Measurements from ENCODE around the gene POC1A.

The POC1A gene

DNA sequence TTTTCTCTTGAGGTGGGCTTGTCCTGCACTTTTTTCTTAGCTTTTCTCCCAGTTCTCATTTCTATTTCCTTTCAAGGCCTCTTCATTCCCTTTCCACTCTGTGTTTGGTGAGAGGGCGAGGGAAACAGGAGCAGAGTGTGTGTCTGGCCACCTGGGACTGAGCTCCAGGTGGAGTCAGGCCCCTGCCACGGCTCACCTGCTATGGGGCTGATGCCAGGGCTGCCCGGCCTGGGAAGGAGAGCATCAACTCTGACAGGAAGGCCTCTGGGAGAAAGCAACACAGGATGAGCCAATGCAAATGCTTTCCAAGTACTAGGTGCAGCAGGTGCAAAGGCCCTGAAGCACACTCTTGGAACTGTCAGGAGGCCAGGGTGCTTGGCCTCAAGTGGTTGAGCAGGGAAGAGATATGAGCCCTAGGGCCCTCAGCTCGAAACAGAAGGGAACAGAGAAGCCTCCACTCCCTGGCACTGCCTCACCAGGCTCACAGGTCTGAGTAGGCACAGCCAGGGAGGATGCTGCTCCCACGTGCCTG is 70.6 kb downstream of the POC1A start:
- no peak for DNase-seq

- DNase-seq = no peak
These were observed 71.3 kb downstream of the POC1A start for GRCh38 chr3:52082951-52083350.

DNA sequence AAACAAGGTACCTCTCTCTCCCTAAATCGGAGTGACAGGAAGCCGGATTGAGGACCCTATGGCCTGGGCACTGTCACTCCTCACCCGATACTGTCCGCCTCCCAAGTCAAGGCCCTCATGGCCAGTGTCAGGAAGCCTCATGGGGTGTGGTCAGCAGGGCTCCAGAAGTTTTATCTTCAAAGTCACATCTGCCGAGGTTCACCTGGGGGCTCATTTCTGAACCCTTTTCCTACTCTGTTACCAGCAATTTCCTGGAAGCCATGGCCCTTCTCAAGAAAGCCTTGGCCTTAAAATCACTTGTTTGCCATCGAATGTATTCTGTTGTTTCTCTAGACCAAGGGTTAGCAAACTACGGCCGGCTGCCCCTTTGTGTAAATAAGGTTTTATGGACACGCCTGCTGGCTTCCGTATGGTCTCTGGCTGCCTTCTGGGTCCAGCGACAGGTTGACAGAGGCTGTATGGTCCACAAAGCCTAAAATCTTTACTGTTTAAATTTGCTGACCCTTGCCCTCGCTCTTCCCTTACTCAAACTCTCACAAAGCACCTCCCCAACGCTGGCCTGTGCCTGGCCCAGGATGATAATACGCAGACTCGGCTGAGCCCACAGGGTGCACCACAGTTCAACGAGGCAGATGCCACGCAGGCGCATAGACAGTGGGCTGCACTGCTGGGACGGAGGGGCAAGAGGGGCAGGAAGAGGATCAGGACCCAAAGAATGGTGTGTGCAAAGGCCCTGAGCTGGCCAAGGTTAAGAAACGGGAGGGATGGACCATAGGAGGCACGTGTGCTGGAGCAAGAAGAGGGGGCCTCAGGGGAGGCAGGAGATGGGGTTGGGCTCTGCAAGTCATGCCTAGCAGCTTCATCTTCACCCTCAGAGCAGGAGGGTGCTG is 73.1 kb downstream of the POC1A start:
- DNase-seq = no peak

DNA sequence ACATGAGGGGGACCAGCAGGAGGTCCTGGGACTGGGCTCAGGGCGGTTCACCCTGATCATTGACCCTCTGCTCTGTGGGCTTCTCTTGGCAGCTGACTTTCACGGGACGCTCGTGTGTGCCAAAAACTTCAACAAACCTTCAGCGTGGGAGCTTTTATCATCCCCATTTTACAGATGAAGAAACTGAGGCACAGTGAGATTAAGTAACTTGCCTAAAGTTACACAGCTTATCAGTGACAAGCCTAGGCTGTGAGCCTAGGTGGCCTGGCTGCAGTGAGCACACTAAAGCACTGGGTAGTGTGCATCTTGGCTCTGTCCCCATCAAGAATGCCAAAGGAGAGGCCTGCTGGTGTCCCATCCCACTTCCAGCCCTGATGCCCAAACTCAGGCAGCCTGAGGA is 74.3 kb downstream of the POC1A start:
- no peak for DNase-seq

- no peak for DNase-seq
These were observed 75.3 kb downstream of the POC1A start for GRCh38 chr3:52078781-52079560.

DNA sequence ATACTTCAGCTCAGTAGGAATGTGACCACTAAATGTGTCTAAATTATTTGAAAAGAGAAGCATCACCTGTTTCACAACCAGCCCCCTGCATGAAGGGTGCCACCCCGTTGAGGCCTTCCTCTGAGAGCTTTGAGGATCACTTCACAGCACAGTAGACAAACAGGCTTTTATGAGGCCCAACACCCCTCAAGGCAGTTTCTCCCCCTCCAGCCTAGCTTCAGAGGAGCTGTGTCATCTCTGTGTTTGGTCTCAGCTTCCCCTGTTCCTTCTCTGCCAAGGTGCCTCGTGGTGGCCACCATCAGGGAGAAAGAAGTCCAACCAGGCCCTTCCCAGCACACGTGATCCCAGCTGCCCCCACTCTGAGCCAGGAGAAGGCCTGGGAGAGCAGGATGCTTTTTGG is 76.3 kb downstream of the POC1A start:
- no peak for DNase-seq

DNA sequence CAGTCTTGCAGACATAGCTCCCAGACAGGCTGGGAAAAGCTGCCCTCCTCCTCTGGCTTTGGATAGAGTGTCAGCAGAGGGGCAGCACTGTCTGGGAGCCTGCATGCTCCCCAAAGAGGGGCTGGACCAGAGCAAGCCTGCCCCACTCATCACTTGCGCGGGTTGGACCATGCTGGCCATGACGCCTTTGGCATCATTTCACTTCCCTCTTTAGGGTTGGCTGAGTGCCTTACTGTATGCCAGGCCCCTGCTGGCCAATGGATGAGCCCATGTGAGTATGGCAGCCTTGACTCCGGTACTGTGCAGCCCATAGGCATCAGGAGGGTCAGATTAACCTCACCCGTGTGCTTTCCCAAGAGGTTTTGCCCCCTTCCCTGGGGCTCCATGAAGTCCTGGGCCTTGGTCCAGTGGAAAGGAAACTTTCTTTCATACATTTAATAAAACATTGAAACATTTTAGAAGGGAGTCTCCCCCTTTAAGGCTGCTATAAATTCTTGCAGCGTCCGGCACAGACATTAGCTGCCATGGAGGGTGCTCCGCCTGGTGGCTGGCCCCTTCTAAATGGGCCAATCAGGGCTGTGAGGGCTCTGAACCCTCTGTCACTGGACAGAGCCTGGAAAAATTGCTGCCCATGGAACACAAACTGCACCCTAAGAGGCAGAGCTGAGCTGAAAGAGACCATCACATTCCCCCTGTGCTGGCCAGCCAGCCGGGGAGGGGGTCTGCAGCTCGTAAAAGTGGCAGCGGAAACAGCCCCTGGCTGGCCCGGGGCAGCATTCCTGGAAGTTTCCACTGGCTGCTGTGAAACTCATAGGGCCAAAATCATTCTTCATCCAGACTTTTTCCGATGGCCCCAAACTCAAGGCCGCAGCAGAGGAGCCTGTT is 77.1 kb downstream of the POC1A start:
- no peak for DNase-seq

DNA sequence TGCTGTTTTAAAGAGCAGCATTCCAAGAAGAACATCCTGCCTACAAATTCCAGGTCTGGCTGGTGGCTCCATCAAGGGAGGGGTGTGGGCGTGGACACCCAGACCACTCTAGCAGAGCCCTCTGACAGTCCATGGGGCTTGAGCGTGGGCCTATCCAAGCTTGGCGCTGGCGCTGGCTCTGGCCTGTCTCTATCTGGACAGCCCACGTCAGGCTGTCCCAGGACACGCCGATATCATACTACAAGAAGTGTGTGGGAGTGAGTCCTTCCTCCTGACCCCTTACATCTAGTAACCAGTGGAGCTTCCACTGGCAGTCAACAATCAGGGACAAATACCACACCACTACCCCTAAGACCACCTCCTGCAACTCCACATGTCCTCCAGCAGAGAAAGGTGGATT is 80.7 kb downstream of the POC1A start:
- no peak for DNase-seq

DNA sequence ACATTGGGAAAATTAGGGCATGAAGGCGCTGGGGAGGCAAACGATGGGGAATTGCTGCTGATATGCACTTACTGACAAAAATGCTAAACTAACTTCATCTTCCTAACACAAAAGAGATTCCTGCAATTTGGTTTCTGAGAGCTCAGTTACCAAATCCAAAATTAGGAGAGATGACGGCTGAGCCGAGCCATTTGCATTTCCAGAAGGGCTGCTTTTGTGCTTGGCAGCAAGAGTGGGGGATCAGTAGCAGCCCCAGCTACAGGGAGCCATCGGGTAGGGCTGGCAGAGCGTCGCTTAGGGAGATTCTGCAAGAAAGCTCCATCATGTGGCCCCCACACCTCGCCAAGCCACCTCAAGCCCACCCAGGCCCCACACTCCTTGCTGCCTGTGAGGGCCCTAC is 81.8 kb downstream of the POC1A start:
- no peak for DNase-seq

DNA sequence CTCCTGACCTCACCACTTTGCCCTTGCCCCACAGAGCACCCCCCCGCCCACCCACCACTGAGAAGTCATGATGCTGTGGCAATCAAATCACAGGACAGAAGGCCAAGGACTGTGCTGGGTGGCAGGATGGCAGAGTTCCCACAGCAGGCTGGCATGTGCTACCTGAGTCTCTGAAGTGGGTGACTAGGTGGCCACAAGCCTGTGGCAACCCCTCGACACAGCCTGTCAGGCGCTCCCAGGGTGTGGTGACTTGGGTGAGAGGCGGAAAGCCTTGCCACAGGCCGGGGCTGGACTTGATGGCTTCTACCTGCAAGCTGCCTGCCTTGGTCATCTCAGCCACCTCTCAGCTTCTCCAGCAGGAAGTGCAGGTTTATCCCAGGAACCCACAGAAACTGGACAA is 82.2 kb downstream of the POC1A start:
- DNase-seq = no peak

DNA sequence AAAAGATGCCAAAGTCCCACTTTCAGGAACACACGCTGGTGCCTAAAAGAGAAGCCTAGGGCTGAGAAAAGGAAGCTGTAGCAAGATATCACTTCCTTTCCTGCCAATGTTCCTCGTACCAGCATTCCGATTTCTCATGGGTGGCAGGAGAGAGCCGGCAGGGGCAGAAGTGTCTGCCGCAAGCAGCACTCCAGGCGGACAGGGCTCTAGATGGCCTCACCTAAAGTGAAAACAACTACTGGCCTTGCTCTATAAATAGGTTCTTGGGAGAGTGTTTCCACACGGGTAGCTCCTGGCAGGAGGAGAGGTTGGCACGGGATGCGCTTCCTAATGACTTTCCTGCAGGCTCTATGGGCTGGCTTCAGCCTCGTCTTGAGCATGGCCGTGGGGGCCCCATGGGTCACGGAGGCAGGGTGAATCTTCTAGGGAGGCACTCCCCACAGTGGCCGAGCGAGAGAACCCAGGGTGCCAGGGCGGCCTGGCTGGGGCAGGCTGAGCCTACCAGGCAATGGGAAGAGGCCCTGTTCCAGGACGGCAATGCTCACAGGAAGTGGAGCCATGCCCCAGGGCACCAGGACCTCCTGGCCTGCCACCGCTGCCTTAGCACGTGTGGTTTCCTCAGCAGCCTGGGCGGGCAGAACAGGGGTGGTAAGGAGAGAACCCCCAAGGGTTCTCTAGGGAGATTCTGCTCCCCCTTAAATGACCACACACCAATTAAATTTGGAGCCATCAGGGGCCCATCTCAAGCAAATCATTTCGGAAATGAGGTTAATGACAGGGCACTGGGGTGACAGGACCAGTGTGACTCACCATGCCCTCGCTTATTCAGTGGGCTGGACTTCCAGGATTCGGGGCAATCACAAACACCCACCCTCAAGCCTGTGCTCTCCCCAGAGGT is 83.2 kb downstream of the POC1A start:
- no peak for DNase-seq

- DNase-seq = no peak
These were observed 84.4 kb downstream of the POC1A start for GRCh38 chr3:52069855-52070254.

GRCh38 chr3:52069135-52069534 is 85.1 kb downstream of the POC1A start:
- no peak for DNase-seq

DNA sequence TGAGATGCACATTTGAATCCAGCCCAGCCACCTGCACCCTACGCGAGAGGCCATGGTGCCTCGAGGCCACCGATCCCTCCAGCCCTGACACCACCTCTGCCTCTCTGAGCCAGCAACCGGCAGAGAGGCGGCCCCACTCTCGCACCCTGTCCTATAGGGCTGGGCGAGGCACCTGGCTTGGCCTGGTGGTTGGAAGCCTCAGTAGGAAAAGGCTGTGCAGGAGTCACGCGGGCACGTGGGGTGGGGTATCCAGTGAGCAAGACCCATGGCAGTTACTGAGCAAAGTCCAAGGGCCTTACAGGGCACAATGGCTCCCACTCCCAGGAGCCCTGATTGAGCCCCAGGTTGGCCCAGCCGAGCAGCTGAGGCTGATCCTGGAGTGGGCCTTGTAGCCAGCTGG is 85.5 kb downstream of the POC1A start:
- no peak for DNase-seq

DNA sequence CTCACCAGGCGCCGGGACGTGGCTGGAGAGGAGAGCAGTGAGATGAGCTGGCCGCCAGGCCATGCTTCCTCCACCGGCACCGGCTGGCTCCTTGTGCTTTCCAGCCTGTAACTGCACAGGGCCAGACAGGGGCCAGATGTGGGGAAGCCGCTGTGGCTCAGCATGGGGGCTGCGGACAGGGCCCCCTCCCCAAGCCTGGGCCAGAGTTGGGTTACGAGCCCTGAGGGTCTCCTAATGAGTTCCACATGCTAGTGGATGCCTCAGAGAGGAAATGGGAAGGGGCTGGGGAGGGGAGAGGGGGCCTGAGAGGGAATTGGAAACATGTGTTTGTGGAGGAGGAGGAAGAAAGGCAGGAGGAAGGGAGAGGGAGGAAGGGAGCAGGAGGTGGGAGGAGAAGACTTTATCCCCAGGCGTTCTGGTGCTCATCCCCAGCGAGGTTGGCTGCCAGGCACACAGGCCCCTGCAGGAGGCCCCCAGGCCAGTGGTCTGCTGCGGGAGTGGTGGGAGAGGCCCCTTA is 86.1 kb downstream of the POC1A start:
- DNase-seq = no peak

- no peak for DNase-seq
These were observed 86.7 kb downstream of the POC1A start for GRCh38 chr3:52067526-52067925.

DNA sequence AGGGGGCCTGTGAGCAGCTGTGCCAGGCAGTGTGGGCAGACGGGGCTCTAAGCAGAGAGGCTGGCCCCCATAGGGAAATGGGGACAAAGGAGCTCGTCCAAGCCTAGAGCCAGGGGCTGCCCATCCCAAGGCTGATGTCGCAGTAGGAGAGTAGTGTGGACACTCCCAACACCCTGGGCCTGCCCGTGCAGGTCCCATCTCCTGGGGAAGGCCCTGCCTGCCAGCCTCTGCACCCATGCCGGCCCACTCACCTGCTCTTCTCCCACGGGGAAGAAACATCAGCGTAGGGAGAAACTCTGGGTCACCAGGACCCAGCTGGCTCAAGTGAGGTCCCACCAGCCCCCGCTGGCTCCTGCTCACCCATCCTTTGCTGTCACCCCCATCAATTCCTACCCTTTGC is 87.2 kb downstream of the POC1A start:
- DNase-seq = no peak

- no peak for DNase-seq
These were observed 88.9 kb downstream of the POC1A start for GRCh38 chr3:52065264-52065756.

- DNase-seq = no peak
These were observed 89.7 kb downstream of the POC1A start for GRCh38 chr3:52064561-52064960.

DNA sequence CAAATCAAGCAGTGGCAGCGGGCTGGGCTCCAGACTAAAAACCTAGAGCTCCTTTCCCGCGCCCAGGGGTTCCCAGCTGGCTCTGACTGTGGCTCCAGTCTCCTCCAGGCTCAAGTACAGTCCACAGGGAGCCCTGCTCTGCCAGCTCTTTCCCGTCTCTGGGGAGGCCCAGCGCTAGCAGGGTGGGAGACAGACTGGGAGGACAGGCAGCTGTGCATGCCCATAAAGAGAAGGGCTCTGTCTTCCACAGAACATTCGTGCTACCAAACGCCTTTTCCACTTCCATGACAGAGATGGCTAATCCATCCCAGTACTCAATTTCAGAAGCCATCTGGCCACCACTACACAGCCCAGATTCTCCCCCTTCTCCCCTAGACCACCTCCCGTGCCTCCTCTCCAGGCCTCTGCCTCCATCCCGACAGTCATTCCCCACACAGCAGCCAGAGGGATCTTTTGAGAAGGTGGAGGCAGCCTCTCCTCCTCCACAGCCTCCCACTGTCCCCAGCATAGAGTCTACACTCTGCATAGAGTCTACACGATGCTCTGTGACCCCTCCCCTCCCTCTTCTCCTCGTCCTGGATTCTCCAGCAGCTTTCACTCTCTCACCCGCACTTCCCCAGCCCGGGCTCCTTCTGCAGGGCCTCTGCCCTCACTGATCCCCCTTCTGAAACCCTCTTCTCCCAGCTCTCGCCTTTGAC is 91.0 kb downstream of the POC1A start:
- DNase-seq = no peak

GRCh38 chr3:52062505-52062904 is 91.7 kb downstream of the POC1A start:
- no peak for DNase-seq

Data from T-helper 1 cell (primary cell).